Smooth muscle cell (in vitro differentiated cells): ENCODE data around the gene ETFB. TPM values are rescaled to one million over a fixed set of nuclear protein-coding genes. Genes with fewer than 3 reads are reported as not detected.

ENCODE experiments used
- DNase-seq: peaks from one replicate; lab custom pipeline; 2025; ENCODE audit not compliant: unreplicated experiment; lab: John Stamatoyannopoulos, UW
- H2AFZ ChIP-seq: fragments of 200-600 bp; sonication (generic); 2 replicates; pipeline ENCODE4 v1.6.0; 2016; ENCODE audit warnings: antibody characterized with exemption, low read depth, mild to moderate bottlenecking
- H3F3A ChIP-seq: fragments of 200-600 bp; sonication (generic); 2 replicates; pipeline ENCODE4 v1.6.0; 2017; ENCODE audit warnings: antibody characterized with exemption, low read depth
- H3K27ac ChIP-seq: fragments of 200-600 bp; sonication (generic); 2 replicates; pipeline ENCODE4 v1.5.1; 2016; ENCODE audit warnings: low read depth, mild to moderate bottlenecking
- H3K27me3 ChIP-seq: fragments of 200-600 bp; sonication (generic); 2 replicates; pipeline ENCODE4 v1.6.1; 2016; ENCODE audit warnings: low read depth, mild to moderate bottlenecking
- H3K36me3 ChIP-seq: fragments of 200-600 bp; sonication (generic); 2 replicates; pipeline ENCODE4 v1.5.1; 2016; ENCODE audit warnings: low read depth
- H3K4me1 ChIP-seq: fragments of 200-600 bp; sonication (generic); 2 replicates; pipeline ENCODE4 v1.5.1; 2016; ENCODE audit warnings: low read depth
- H3K4me2 ChIP-seq: fragments of 200-600 bp; sonication (generic); 2 replicates; pipeline ENCODE4 v1.6.0; 2016; ENCODE audit warnings: mild to moderate bottlenecking
- H3K4me3 ChIP-seq: fragments of 200-600 bp; sonication (generic); 2 replicates; pipeline ENCODE4 v1.5.1; 2016; ENCODE audit warnings: mild to moderate bottlenecking
- H3K79me2 ChIP-seq: fragments of 200-600 bp; sonication (generic); 2 replicates; pipeline ENCODE4 v1.6.0; 2016; ENCODE audit warnings: low read depth, mild to moderate bottlenecking
- H3K9ac ChIP-seq: fragments of 200-600 bp; sonication (generic); 2 replicates; pipeline ENCODE4 v1.6.0; 2016; ENCODE audit warnings: low read depth
- H3K9me3 ChIP-seq: fragments of 200-600 bp; sonication (generic); replicated peaks from 2 replicates; pipeline ENCODE4 v1.5.1; 2016; ENCODE audit warnings: low read depth
- H4K20me1 ChIP-seq: fragments of 200-600 bp; sonication (generic); 2 replicates; pipeline ENCODE4 v1.6.0; 2016; ENCODE audit warnings: low read depth
- WGBS: methylation state at CpG from one replicate; pipeline ENCODE4 v1.1.7; 2016; ENCODE audit warnings: low lambda C conversion rate; 5-methylcytosine and 5-hydroxymethylcytosine counted together
- polyA plus RNA-seq: library from polyadenylated mRNA; unstranded; fragments of >200 nt; fragmentation: Nextera tagmentation; extraction: Ambion mirVana; gene quantifications from 2 replicates; pipeline ENCODE4 v1.2.1, GENCODE V29; 2016
- total RNA-seq: library from RNA; depleted of rRNA; stranded (reverse); fragments of >200 nt; gene quantifications from 2 replicates; pipeline ENCODE4 v1.2.3, GENCODE V29; 2014
- TF ChIP-seq, protein P1 (sequence below): fragments of 200-600 bp; sonication (generic); IDR thresholded peaks from 2 replicates; pipeline ENCODE4 v1.5.1; 2017; ENCODE audit warnings: borderline replicate concordance, mild to moderate bottlenecking, antibody characterized with exemption; ENCODE audit not compliant: insufficient read depth, poor library complexity, severe bottlenecking

The ETFB gene
- total and polyA plus RNA-seq, 2 experiments from 2014 or later = 51.1 to 94.5 TPM

DNA sequence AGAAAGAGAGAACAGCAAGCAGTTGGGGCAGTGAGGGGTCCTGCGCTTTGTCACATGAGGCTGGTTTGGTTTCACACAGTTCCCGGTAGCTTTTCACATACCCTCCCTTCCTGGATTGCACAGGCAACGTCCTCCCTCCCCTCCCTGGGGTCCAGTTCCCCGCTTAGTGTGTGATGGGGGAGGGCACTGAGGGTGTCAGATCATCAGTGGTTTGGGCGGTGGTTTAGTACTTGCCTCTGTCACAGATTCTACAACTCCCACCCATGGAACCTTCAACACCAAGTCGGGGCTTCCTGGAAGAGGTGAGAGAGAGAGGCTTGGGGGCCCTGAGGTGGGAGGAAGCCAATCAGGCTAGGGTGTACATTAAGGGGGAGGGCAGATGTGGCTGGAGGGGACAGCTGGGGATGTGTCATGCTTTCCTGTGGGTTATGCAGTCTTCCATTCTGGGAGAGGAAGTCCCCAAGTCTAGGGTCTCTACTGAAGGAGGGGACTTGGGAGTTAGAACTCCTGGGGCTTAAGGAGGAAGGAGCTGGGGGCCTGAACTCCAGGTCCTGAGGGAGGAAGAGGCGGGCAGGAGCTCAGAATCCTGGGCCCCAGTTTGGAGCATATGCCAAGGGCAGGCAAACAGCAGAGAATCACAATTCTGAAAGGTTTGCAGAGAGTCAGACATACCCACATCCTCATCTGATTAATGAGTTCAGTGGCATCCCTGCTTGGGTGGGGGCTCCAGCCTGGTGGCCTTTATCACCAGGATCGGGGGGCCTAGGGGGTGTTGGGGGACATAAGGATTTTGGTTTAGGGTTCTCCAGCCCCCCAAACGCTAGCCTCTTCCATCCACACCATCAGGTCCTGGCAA lies 6.7 kb upstream of the ETFB start, which contains the start of gene NKG7:
Gene NKG7, minus strand, starts transcription at position 6 of the 856 bp plus-strand sequence. CDS start 119 bp downstream, outside the sequence.
- TF ChIP-seq, protein P1, sequence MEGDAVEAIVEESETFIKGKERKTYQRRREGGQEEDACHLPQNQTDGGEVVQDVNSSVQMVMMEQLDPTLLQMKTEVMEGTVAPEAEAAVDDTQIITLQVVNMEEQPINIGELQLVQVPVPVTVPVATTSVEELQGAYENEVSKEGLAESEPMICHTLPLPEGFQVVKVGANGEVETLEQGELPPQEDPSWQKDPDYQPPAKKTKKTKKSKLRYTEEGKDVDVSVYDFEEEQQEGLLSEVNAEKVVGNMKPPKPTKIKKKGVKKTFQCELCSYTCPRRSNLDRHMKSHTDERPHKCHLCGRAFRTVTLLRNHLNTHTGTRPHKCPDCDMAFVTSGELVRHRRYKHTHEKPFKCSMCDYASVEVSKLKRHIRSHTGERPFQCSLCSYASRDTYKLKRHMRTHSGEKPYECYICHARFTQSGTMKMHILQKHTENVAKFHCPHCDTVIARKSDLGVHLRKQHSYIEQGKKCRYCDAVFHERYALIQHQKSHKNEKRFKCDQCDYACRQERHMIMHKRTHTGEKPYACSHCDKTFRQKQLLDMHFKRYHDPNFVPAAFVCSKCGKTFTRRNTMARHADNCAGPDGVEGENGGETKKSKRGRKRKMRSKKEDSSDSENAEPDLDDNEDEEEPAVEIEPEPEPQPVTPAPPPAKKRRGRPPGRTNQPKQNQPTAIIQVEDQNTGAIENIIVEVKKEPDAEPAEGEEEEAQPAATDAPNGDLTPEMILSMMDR = no peak
- Histone ChIP-seq H3K4me2 (no peak within 1 kb of the TSS), H3K9ac (no peak within 1 kb of the TSS), H3K27ac (no peak within 1 kb of the TSS), H3K79me2 (no peaks in the 10 kb centered on the region), H3K36me3 (no peaks in the 10 kb centered on the region), H3K4me3 (no peak within 1 kb of the TSS), H3K4me1 (peaks cover 10% of the 10 kb centered on the region), H3K27me3 (no peaks in the 10 kb centered on the region), H4K20me1 (no peaks in the 10 kb centered on the region), H2AFZ (no peak within 1 kb of the TSS), H3K9me3 (no peaks in the 10 kb centered on the region), H3F3A (no peaks in the 10 kb centered on the region)
- 62% methylated on average over 9 of the region's 9 CpGs for WGBS
- DNase-seq = no peak

DNA sequence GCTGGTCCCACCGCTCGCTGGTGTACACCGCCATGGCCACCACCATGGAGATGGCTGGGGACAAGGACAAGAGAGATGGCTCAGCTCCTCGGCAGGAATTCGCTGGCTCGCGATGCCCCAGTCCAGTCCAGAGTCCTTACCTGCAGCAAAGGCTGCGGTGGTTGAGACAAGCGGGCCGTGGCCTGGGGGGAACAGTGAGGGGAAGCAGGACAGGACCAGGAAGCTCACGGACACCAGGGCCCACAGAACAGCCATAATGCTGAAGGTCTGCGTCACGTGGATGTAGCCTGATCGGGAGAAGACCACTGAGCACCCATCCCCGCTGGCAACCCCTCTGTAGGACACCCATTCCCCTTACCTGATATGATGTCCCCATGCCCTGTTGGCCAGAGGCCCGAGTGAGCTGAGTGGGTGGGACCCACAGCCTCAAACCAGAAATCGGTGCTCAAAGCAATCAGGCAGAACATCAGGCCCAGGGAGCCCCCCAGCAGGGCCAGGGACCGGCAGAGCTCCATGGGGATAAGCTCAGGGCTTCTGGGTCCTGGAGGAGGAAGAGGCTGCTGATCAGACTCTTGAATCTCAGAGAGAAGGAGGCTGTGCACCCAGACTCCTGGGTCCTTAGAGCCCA lies 5.9 kb upstream of the ETFB start:
- no peak for DNase-seq
- Histone ChIP-seq H3K79me2 (no peaks in the 10 kb centered on the region), H3K27me3 (no peaks in the 10 kb centered on the region), H3K9me3 (no peaks in the 10 kb centered on the region), H3K4me2 (no peak overlapping the region), H3K9ac (no peak overlapping the region), H3K36me3 (no peaks in the 10 kb centered on the region), H3K4me3 (no peak overlapping the region), H2AFZ (no peak overlapping the region), H3K4me1 (peaks cover 10% of the 10 kb centered on the region), H3F3A (no peaks in the 10 kb centered on the region), H3K27ac (no peak overlapping the region), H4K20me1 (no peaks in the 10 kb centered on the region)
- TF ChIP-seq, protein P1 = no peak
- 94% methylated on average over 18 of the region's 18 CpGs for WGBS

DNA sequence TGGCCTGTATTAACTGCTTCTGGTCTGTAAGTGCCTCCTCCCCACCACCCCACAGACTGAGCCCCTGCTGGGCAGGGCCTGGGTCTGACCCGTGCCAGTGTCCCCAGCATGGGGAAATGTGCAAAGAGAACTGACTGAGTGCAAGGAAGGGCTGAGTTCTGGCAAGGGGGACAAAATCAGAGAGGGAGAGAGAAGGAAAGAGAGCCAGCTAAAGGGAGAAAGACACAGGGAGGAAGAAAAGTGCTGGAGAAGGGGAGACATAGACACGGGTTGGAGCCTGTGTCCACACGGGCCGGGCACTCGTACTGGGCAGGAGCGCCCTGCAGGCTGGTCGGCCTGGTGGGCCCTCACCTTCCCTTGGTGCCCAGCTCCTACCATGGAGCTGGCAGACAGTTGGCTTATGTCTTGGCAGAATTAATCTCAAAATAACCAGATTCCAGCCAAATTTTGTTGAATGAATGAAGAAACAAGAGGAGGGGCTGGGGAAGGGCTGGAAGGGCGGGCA lies 5.0 kb upstream of the ETFB start:
- no peak overlapping the region for H3K4me2 ChIP-seq
- H3K27ac ChIP-seq = no peak overlapping the region
- no peaks in the 10 kb centered on the region for H3K36me3 ChIP-seq
- no peak overlapping the region for H3K9ac ChIP-seq
- H3K79me2 ChIP-seq = no peaks in the 10 kb centered on the region
- TF ChIP-seq, protein P1 = no peak
- no peaks in the 10 kb centered on the region for H3F3A ChIP-seq
- DNase-seq = no peak
- H3K9me3 ChIP-seq = no peaks in the 10 kb centered on the region
- H3K4me3 ChIP-seq = no peak overlapping the region
- WGBS = 83% methylated on average over 8 of the region's 8 CpGs
- H2AFZ ChIP-seq = no peak overlapping the region
- H3K27me3 ChIP-seq = no peaks in the 10 kb centered on the region
- peaks cover 12% of the 10 kb centered on the region for H3K4me1 ChIP-seq
- H4K20me1 ChIP-seq = no peaks in the 10 kb centered on the region
